ENCODE results near the gene EPS15. TPM values are rescaled to one million over a fixed set of nuclear protein-coding genes. Genes with fewer than 3 reads are reported as not detected.

Gene EPS15
- polyA plus RNA-seq, 1 of the 3 experiments (the other 2 are of a cell fraction), result 17.0 TPM

DNA sequence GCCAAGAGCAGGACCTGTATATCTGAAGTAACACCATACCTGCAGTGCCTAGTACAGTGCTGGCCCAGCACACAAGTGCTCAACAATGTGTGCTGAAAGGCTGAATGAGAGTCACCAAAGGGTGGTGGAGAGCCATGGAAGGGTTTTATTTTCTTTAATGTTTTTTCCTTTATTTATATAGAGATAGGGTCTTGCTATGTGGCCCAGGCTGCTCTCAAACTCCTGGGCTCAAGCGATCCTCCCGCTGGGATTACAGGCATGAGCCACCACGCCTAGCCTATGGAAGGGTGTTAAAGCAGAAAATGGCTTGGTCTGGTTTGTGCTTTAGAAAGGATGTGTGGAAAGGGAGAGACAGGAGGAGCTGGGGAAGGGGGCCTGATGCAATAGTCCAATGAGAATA, 175.4 kb downstream of the EPS15 start (continued):
- TF ChIP-seq GATA2 (CRISPR knock-in tag; IDR thresholded peaks at IDR 0.05) (no peak), CHD2 (IDR thresholded peaks at IDR 0.05; ENCODE audit: low read length, partially characterized antibody) (no peak), TCF12 (IDR thresholded peaks at IDR 0.05) (no peak)

DNA sequence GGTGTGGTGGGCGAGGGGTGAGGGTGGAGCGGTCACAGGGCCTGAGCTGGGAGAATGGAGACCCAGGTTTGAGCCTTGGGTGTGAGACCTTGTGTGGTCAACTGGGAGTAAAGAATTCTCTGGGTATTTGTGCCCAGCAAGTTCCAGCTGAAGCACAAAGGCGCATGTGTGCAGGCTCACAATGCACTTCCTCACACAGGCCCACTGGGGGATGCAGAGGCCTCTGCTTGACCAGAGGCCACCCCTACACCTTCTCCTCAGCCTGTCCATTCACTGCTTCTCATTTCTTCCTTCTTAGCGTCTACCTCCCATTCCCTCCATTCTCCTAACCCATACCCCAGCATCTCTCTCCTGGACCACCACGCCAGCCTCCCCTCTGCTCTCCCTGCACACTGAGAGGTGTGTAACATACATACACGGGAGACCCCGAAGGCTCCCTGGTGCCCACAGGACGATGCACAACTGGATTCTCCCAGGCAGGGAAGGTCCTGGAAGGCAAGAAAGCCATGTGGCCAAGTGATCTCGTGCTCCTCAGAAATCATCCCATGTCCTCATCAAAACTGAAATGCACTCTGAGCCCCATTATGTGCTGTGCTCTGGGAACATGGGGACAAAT, 176.4 kb downstream of the EPS15 start:
- H3K36me3 ChIP-seq (replicated peaks in 1 of 2; ENCODE audit: control insufficient read depth in 1 of 2, insufficient read depth in 2 of 2, low read length in 1 of 2), result no peaks in the 10 kb centered on the region
- WGBS (ENCODE audit: low lambda C conversion rate), result 88% methylated on average over 9 of the region's 9 CpGs
- no peaks in the 10 kb centered on the region for H3K79me2 ChIP-seq (ENCODE audit: insufficient read depth)
- CTCF ChIA-PET, result no interaction called here
- peaks cover 0 to 6% of the 10 kb centered on the region in 2 experiments; a peak in 1 of 4 replicates for H3K4me1 ChIP-seq (ENCODE audit: control insufficient read depth in 1 of 2, insufficient read depth in 2 of 2, low read depth in 1 of 2, low read length in 1 of 2)
- no peak overlapping the region for H3K4me3 ChIP-seq (ENCODE audit: low read depth in 2 of 2, low read length in 1 of 2)
- H3F3A ChIP-seq (replicated peaks; ENCODE audit: insufficient read depth), result peaks cover 8% of the 10 kb centered on the region
- H3K9me2 ChIP-seq, result no peaks in the 10 kb centered on the region
- no peak overlapping the region for H3K9ac ChIP-seq
- TF ChIP-seq RAD21 (IDR thresholded peaks at IDR 0.05; ENCODE audit: low read length), result no peak
- no peak for TF ChIP-seq TEAD4 (IDR thresholded peaks at IDR 0.05; ENCODE audit: borderline replicate concordance, insufficient read depth)
- TF ChIP-seq FOXM1 (IDR thresholded peaks at IDR 0.05; ENCODE audit: low read depth), result no peak
- no peak for TF ChIP-seq YY1 (IDR thresholded peaks at IDR 0.05; ENCODE audit: low read depth)
- TF ChIP-seq SIN3A (IDR thresholded peaks at IDR 0.05; ENCODE audit: borderline replicate concordance, low read depth, low read length), result no peak
- POLR2A ChIA-PET, result no interaction called here
- no peak for DNase-seq
- no peaks in the 10 kb centered on the region for H4K20me1 ChIP-seq (ENCODE audit: insufficient read depth)
- H3K27me3 ChIP-seq (ENCODE audit: insufficient read depth), result no peaks in the 10 kb centered on the region
- H3K4me2 ChIP-seq, result no peak overlapping the region
- no peak overlapping the region for H2AFZ ChIP-seq (ENCODE audit: low read depth)
- no peak overlapping the region for H3K27ac ChIP-seq (ENCODE audit: low read depth in 2 of 2, low read length in 1 of 2)
- no peaks in the 10 kb centered on the region for H3K9me3 ChIP-seq

DNA sequence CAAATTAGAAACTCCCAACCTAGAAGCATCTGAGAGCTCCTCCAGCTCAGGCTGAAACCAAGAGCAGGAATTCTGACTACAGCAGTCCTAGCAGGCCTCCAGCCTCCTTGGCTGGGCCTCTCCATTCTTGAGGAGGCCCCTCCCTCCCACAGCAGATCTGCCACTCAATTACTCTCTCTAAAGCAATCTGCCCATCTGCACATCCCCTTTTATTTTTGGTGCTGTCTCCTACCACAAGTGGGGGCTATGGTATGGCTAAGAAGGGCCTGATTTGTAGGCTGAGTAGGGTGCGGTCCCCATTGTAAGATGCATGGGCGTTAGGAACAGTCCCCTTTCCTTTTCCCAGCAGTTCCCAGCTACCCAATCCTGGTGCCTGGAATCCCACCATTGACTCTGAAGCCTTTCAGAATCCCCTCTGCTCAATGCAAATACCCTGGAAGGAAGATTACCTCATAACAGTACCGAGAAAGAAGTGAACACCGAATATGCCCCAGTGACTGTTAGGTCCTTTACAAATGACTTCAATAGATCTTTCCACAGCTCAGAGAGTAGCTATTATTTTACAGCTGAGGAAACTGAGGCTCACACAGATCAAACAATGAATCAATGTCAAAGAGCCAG, 177.1 kb downstream of the EPS15 start:
- CTCF ChIA-PET, result no interaction called here
- Histone ChIP-seq H3K9me2 (no peaks in the 10 kb centered on the region), H3K27me3 (ENCODE audit: insufficient read depth) (no peaks in the 10 kb centered on the region), H3K36me3 (replicated peaks in 1 of 2; ENCODE audit: control insufficient read depth in 1 of 2, insufficient read depth in 2 of 2, low read length in 1 of 2) (no peaks in the 10 kb centered on the region), H3K79me2 (ENCODE audit: insufficient read depth) (no peaks in the 10 kb centered on the region), H3K27ac (ENCODE audit: low read depth in 2 of 2, low read length in 1 of 2) (no peak overlapping the region), H3K4me1 (ENCODE audit: control insufficient read depth in 1 of 2, insufficient read depth in 2 of 2, low read depth in 1 of 2, low read length in 1 of 2) (peaks cover 0 to 6% of the 10 kb centered on the region in 2 experiments; a peak in 1 of 4 replicates), H4K20me1 (ENCODE audit: insufficient read depth) (no peaks in the 10 kb centered on the region), H3K9me3 (no peaks in the 10 kb centered on the region), H3F3A (replicated peaks; ENCODE audit: insufficient read depth) (peaks cover 3% of the 10 kb centered on the region), H3K4me2 (no peak overlapping the region), H3K4me3 (ENCODE audit: low read depth in 2 of 2, low read length in 1 of 2) (no peak overlapping the region), H2AFZ (ENCODE audit: low read depth) (no peak overlapping the region), H3K9ac (no peak overlapping the region)
- DNase-seq, result no peak
- POLR2A ChIA-PET, result no interaction called here
- 87% methylated on average over 4 of the region's 4 CpGs for WGBS (ENCODE audit: low lambda C conversion rate)
- TF ChIP-seq RAD21 (IDR thresholded peaks at IDR 0.05; ENCODE audit: low read length) (no peak), MEF2A (IDR thresholded peaks at IDR 0.05; ENCODE audit: borderline replicate concordance, low read depth) (no peak), GABPA (IDR thresholded peaks at IDR 0.05; ENCODE audit: low read depth) (no peak), ELF1 (IDR thresholded peaks at IDR 0.05) (no peak), RXRA (IDR thresholded peaks at IDR 0.05; ENCODE audit: borderline replicate concordance, low read depth) (no peak), FOXJ3 (CRISPR knock-in tag; IDR thresholded peaks at IDR 0.05) (no peak), CHD2 (IDR thresholded peaks at IDR 0.05; ENCODE audit: low read length, partially characterized antibody) (no peak), TCF12 (IDR thresholded peaks at IDR 0.05) (no peak), JUND (IDR thresholded peaks at IDR 0.05) (no peak), FOSL2 (IDR thresholded peaks at IDR 0.05; ENCODE audit: borderline replicate concordance, low read depth) (no peak), SMC3 (IDR thresholded peaks at IDR 0.05; ENCODE audit: low read depth, low read length) (no peak), SIN3A (IDR thresholded peaks at IDR 0.05; ENCODE audit: borderline replicate concordance, low read depth, low read length) (no peak), GATA2 (CRISPR knock-in tag; IDR thresholded peaks at IDR 0.05) (no peak), TAF1 (IDR thresholded peaks at IDR 0.05; ENCODE audit: borderline replicate concordance, low read depth, low read length) (no peak), POLR2AphosphoS5 (IDR thresholded peaks at IDR 0.05; ENCODE audit: low read depth, low read length) (no peak)
- TF ChIP-seq, protein P1, sequence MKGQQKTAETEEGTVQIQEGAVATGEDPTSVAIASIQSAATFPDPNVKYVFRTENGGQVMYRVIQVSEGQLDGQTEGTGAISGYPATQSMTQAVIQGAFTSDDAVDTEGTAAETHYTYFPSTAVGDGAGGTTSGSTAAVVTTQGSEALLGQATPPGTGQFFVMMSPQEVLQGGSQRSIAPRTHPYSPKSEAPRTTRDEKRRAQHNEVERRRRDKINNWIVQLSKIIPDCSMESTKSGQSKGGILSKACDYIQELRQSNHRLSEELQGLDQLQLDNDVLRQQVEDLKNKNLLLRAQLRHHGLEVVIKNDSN (IDR thresholded peaks at IDR 0.05; ENCODE audit: borderline replicate concordance, low read depth), result no peak

Measured in SK-N-SH (cell line).